SK-N-SH treated with all-trans-retinoic acid at 6 μM for 48 hours (cell line): ENCODE data around the gene SLC5A10.

Experiments
- ATAC-seq: fragments of 200-7000 bp; cut with Tn5 transposase; 3 replicates; pipeline ENCODE4 v1.9.1; 2020; ENCODE audit warnings: mild to moderate bottlenecking, moderate library complexity
- ARNTL ChIP-seq: fragments of 450-650 bp; formaldehyde crosslinking; IDR thresholded peaks from 2 replicates; pipeline ENCODE4 v1.5.0; 2020; ENCODE audit warnings: low read depth, mild to moderate bottlenecking, moderate library complexity, borderline replicate concordance
- BACH2 ChIP-seq: fragments of 250-450 bp; sonication (Bioruptor Pico); IDR thresholded peaks from 2 replicates; pipeline ENCODE4 v1.9.0; 2021; ENCODE audit warnings: mild to moderate bottlenecking, borderline replicate concordance
- CREB5 ChIP-seq: fragments of 250-450 bp; sonication (Bioruptor Pico); IDR thresholded peaks from 2 replicates; pipeline ENCODE4 v1.5.1; 2020; ENCODE audit warnings: low read depth, mild to moderate bottlenecking, moderate library complexity
- CSRNP3 ChIP-seq: fragments of 250-450 bp; sonication (Bioruptor Pico); IDR thresholded peaks from 2 replicates; pipeline ENCODE4 v1.5.1; 2021; ENCODE audit warnings: mild to moderate bottlenecking, moderate library complexity
- GLIS3 ChIP-seq: fragments of 250-450 bp; sonication (Bioruptor Pico); IDR thresholded peaks from 2 replicates; pipeline ENCODE4 v1.5.0; 2020; ENCODE audit warnings: mild to moderate bottlenecking, moderate library complexity
- ISL1 ChIP-seq: fragments of 250-450 bp; sonication (Bioruptor Pico); IDR thresholded peaks from 2 replicates; pipeline ENCODE4 v2.1.2; 2022; ENCODE audit warnings: mild to moderate bottlenecking, moderate library complexity
- OSR1 ChIP-seq: fragments of 250-450 bp; sonication (Bioruptor Pico); IDR thresholded peaks from 2 replicates; pipeline ENCODE4 v1.8.0; 2022; ENCODE audit warnings: moderate library complexity, mild to moderate bottlenecking, inconsistent platforms
- POU6F1 ChIP-seq: fragments of 250-450 bp; sonication (Bioruptor Pico); IDR thresholded peaks from 2 replicates; pipeline ENCODE4 v1.8.0; 2021; ENCODE audit warnings: low read depth, mild to moderate bottlenecking, moderate library complexity, borderline replicate concordance
- PPARA ChIP-seq: fragments of 250-450 bp; sonication (Bioruptor Pico); IDR thresholded peaks from 2 replicates; pipeline ENCODE4 v1.5.0; 2020; ENCODE audit warnings: mild to moderate bottlenecking, borderline replicate concordance
- RARB ChIP-seq: fragments of 250-450 bp; sonication (Bioruptor Pico); IDR thresholded peaks from 2 replicates; pipeline ENCODE4 v1.8.0; 2021; ENCODE audit warnings: mild to moderate bottlenecking, moderate library complexity
- SNAI2 ChIP-seq: fragments of 250-450 bp; sonication (Bioruptor Pico); IDR thresholded peaks from 2 replicates; pipeline ENCODE4 v1.5.0; 2020; ENCODE audit warnings: mild to moderate bottlenecking, moderate library complexity
- TCF4 ChIP-seq: fragments of 250-450 bp; sonication (Bioruptor Pico); IDR thresholded peaks from 2 replicates; pipeline ENCODE4 v1.8.0; 2021; ENCODE audit warnings: mild to moderate bottlenecking, moderate library complexity, borderline replicate concordance
- TOX ChIP-seq: fragments of 250-450 bp; sonication (Bioruptor Pico); IDR thresholded peaks from 2 replicates; pipeline ENCODE4 v1.8.0; 2021; ENCODE audit warnings: mild to moderate bottlenecking, moderate library complexity, borderline replicate concordance
- TSHZ2 ChIP-seq: fragments of 250-450 bp; sonication (Bioruptor Pico); IDR thresholded peaks from 2 replicates; pipeline ENCODE4 v1.5.0; 2020; ENCODE audit warnings: mild to moderate bottlenecking, moderate library complexity
- ZC3H10 ChIP-seq: fragments of 250-450 bp; sonication (Bioruptor Pico); IDR thresholded peaks from 2 replicates; pipeline ENCODE4 v1.5.1; 2021; ENCODE audit warnings: mild to moderate bottlenecking, moderate library complexity
- ZFP3 ChIP-seq: fragments of 250-450 bp; sonication (Bioruptor Pico); IDR thresholded peaks from 2 replicates; pipeline ENCODE4 v1.5.0; 2020; ENCODE audit warnings: mild to moderate bottlenecking, moderate library complexity
- ZNF565 ChIP-seq: fragments of 450-650 bp; formaldehyde crosslinking; conservative IDR thresholded peaks from 2 replicates; pipeline ENCODE4 v1.5.0; 2020; ENCODE audit warnings: low read depth, mild to moderate bottlenecking, moderate library complexity
- ZNF8 ChIP-seq: fragments of 450-650 bp; formaldehyde crosslinking; IDR thresholded peaks from 2 replicates; pipeline ENCODE4 v1.5.0; 2020; ENCODE audit warnings: mild to moderate bottlenecking, moderate library complexity
- TF ChIP-seq, protein P1 (sequence below): fragments of 250-450 bp; sonication (Bioruptor Pico); IDR thresholded peaks from 2 replicates; pipeline ENCODE4 v1.8.0; 2020; ENCODE audit warnings: mild to moderate bottlenecking, moderate library complexity, borderline replicate concordance

SLC5A10 gene

DNA sequence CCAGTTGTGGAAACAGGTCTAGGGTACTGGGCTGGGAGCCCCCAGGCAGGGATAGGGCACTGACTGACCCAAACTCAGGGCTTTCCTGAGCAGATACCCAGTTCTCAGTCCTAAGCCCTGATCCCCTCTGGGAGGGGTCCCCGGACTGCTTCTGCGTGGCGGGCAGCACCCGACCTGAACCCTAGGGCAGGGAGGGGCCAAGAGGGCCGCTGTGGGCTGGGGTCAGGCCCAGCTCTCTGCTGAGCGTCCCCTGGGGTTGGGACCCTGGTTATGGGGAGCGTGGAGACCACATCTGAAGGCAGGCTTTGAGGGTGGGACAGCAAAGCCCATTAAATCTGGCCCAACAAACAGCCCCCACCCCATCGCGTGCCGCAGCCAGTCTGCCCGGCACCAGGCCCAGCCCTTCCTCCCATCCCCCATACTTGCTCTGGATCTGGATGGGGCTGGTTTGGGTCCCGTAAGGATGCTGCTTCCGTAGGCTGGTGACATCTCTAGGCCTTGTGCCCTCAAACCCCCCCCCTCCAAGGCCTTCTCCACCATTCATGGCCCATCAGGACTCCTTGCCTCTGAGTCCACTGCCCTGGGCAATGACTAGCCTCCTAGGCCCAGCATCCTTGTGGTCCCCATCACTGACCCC, 53.3 kb downstream of the SLC5A10 start:
- TF ChIP-seq POU6F1 (CRISPR knock-in tag) (no peak), SNAI2 (CRISPR knock-in tag) (no peak), TSHZ2 (CRISPR knock-in tag) (no peak), ISL1 (CRISPR knock-in tag) (no peak), GLIS3 (CRISPR knock-in tag) (no peak), PPARA (CRISPR knock-in tag) (no peak), TCF4 (CRISPR knock-in tag) (no peak), TOX (CRISPR knock-in tag) (no peak), OSR1 (CRISPR knock-in tag) (no peak), CSRNP3 (CRISPR knock-in tag) (no peak), ZFP3 (no peak), BACH2 (CRISPR knock-in tag) (no peak), CREB5 (CRISPR knock-in tag) (no peak), ZNF8 (CRISPR knock-in tag) (no peak), ARNTL (CRISPR knock-in tag) (no peak), RARB (CRISPR knock-in tag) (no peak), ZC3H10 (CRISPR knock-in tag) (no peak)
- TF ChIP-seq, protein P1, sequence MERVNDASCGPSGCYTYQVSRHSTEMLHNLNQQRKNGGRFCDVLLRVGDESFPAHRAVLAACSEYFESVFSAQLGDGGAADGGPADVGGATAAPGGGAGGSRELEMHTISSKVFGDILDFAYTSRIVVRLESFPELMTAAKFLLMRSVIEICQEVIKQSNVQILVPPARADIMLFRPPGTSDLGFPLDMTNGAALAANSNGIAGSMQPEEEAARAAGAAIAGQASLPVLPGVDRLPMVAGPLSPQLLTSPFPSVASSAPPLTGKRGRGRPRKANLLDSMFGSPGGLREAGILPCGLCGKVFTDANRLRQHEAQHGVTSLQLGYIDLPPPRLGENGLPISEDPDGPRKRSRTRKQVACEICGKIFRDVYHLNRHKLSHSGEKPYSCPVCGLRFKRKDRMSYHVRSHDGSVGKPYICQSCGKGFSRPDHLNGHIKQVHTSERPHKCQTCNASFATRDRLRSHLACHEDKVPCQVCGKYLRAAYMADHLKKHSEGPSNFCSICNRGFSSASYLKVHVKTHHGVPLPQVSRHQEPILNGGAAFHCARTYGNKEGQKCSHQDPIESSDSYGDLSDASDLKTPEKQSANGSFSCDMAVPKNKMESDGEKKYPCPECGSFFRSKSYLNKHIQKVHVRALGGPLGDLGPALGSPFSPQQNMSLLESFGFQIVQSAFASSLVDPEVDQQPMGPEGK = no peak
- no peak; the same call in 2 of the 3 replicates for ATAC-seq

- no peak for ATAC-seq
- no peak for TF ChIP-seq ZNF565
- TF ChIP-seq TSHZ2 (CRISPR knock-in tag) = no peak
- no peak for TF ChIP-seq CSRNP3 (CRISPR knock-in tag)
- no peak for TF ChIP-seq ZFP3
- no peak for TF ChIP-seq POU6F1 (CRISPR knock-in tag)
- TF ChIP-seq TCF4 (CRISPR knock-in tag) = no peak
- no peak for TF ChIP-seq RARB (CRISPR knock-in tag)
- TF ChIP-seq, all 23 proteins: peak for 0
These were observed 53.9 kb downstream of the SLC5A10 start for GRCh38 chr17:19005789-19006430.
